Stimulated activated CD8-positive, alpha-beta memory T cell treated with anti-CD3 and anti-CD28 coated beads, Interleukin-12 subunit alpha, Interleukin-12 subunit beta, amount 100 ng/mL, for 24 hours (primary cell): ENCODE data around the gene GGTA1.
"Not testable (repeated sequence)": the region's sequence is repeated elsewhere in the genome, so short reads cannot be mapped to it uniquely, and the experiment has no call there.

Experiments
- DNase-seq: peaks from one replicate; pipeline ENCODE4 v3.0.0-alpha.2; 2020; ENCODE audit errors: extremely low read depth

GGTA1 gene

DNA sequence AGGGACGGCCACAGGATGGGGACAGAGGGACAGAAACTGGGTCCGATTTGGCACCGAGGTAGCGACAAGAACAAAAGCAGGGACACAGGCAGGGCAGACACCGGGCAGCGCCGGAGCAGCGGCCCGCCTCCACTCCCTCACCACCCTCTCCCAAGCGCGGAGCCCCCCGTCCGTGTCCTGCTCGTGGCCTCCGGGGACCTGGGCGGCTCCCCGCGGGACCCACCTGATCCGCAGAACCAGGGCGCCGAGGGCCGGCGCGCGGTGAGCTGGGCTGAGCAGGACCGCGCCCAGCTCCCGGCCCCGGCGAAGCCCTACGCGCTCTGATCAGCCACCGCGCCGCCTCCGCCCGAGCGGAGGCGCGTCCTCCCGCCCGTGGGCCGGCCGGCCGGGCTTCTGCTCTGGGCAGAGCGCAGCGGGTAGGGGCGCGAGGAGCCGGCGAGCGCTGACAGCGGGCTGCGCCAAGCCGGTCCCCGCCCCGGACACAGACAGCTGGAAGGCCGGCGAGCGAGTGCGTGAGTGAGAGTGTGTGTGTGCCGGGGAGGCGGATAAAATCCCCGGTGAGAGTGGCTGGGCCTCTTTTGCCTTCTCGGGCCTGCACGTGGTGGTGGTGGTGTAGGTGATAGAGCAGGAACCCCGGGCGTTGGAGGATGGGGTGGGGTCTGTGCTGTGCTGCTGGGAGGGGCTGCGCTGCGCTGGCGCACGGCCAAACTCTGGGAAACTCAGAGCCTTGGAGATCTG lies at the start of gene GGTA1:
GGTA1 (minus strand) TSS at position 418 of the 738 bp plus-strand sequence. CDS start 31,922 bp downstream, outside the sequence.
- DNase-seq = no peak

DNA sequence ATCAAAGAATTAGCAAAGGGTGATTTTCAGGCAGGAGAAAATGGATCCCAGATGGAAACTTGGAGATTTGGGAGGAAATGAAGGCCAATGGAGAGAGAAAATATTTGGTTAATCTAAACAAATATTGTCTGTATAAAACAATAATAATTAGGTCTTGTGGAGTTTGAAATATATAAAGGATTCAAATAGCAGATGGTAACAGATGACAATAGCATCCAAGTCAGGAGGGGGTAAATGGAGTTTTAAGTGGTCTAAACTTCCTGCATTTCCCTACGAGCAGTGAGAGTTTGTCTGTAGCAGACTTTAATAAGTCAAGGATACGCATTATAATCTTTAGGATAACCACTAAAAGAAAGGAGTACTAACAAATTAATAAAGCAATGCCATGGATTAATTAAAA lies 49.0 kb upstream of the GGTA1 start:
- DNase-seq = no peak

- peak; percentile 24 for DNase-seq
Observed at GRCh38 chr9:121545875-121546423, 46.3 kb upstream of the GGTA1 start.

DNA sequence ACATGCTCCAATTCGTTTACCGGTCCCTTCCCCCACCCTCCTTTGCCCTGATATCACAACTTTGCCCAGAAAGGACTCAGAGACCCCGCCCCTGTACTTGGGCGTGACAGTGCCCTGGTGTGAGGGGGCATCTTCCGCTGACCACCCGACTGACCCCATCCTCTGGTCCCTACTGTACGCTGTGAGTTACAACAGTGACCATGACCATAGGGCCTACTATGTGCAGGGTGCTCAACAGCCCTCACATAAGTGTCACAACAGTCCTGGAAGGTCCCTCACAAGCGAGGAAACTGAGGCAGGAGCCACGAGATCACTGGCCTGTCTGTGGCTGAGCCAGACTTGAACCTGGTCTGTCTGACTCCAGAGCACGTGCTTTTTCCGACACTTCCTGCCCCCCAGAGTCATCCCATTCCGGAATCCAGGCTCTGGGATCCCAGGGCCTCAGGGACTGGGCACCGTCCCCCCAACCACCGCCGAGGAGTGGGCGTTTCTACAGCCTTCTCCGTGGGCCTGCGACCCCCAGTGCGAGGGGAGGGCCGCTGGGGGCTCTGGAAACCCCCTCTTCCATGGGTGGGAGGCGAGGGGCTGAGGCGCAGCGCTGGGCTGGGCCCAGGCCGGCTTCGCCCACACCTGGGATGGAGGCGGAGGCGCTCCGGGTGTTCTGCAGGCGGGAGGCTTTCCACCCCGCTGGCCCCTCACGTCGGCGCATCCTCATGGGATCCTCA lies 45.7 kb upstream of the GGTA1 start:
- DNase-seq = no peak

DNA sequence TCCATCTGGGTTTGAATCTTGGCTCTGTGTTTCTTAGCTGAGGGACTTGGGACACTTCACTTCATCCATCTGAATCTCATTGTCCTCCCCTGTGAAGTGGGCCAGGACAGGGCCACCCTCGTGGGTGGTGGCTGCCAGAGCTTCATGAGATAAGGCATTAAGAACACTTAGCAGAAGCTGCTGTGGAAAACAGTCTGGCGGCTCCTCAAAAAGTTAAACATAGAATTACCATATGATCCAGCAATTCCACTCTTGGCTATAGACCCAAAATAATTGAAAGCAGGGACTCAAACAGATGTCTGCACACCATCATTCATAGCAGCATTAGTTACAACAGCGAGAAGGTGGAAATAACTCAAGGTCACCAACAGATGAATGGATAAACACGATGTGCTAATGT lies 42.4 kb upstream of the GGTA1 start:
- no peak for DNase-seq

- DNase-seq = no peak
Observed at GRCh38 chr9:121541256-121541655, 41.6 kb upstream of the GGTA1 start.

- no peak for DNase-seq
Observed at GRCh38 chr9:121538221-121538620, 38.6 kb upstream of the GGTA1 start.

GRCh38 chr9:121537283-121537682 lies 37.6 kb upstream of the GGTA1 start:
- no peak for DNase-seq

- DNase-seq = no peak
Observed at GRCh38 chr9:121532881-121533280, 33.2 kb upstream of the GGTA1 start.

- DNase-seq = no peak
Observed at GRCh38 chr9:121529237-121529987, 29.8 kb upstream of the GGTA1 start.

DNA sequence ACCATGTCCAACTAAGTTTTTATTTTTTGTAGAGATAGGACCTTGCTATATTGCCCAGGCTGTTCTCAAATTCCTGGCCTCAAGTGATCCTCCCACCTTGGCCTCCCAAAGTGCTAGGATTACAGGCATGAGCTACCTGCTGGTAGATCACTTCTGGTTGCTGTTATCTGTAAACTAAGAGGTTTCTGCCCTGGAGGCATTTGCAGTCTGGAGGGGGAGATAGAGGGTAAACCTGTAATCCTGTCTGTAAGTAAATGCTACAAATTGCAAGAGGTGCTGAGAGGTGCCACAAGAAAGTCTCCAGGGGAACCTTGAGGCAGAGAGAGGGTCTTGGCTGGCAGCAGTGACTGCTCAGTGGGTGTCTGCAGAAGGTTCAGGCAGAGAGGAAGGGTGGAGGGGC lies 29.0 kb upstream of the GGTA1 start:
- DNase-seq = no peak

- DNase-seq = no peak
Observed at GRCh38 chr9:121527371-121527770, 27.7 kb upstream of the GGTA1 start.

GRCh38 chr9:121519688-121520087 lies 20.0 kb upstream of the GGTA1 start:
- not testable (repeated sequence) for DNase-seq

DNA sequence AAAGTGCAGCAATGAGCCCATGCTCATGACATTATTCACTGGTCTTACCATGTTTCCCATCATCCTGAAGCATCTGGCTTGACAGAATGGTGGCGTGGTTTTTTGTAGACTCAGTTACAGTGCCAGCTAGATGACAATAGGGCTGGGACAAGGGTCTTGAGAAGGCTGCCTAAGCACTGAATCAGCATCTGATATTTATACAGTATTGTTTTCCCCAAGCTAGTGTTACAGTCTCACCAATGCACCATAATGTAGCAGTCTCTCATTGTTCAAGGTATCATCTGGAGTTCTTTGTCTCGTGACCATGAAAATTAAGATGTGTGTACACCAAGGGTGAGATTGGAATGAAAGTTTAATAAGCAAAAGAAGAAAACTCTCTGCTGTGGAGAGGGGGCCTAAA lies 19.0 kb upstream of the GGTA1 start:
- no peak for DNase-seq

- not testable (repeated sequence) for DNase-seq
Observed at GRCh38 chr9:121513166-121513565, 13.5 kb upstream of the GGTA1 start.

- no peak for DNase-seq
Observed at GRCh38 chr9:121510766-121511550, 11.3 kb upstream of the GGTA1 start.

DNA sequence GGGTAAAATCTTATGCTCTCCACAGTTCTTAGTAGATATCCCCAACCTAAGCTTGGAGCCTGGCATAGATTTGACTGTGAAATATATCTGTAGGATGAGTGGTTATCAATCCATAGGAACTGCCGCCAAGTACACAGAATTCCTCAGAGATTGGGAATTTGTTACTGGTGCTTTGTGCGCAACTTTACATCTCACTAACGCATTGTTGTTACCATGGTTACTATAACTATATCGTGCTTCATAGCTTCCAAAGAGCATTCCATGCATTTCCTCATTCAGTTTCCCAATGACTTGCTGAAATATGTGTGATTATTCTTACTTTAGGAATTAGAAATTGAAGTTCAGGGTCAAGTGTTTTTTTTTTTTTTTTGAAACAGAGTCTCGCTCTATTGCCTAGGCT lies 9.5 kb upstream of the GGTA1 start:
- no peak for DNase-seq

DNA sequence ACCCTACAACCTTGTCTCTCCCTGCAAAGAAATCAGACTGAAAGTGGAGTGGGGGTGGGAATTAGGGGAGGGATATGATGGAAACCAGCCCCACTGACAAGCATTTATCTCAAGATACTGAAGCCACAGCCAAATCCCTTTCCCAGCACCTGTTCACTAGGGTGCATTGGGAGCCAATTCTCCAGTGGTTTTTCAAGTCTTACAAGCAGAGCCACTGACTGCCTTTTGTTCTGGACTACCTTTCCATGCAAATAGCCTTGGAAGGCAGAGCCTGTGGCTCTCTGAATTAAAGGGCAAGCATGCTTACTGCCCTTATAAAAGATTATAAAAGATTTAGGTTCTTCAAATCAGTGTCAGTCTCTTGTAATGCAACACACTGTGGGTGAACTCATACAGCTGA lies 8.8 kb upstream of the GGTA1 start:
- no peak for DNase-seq

DNA sequence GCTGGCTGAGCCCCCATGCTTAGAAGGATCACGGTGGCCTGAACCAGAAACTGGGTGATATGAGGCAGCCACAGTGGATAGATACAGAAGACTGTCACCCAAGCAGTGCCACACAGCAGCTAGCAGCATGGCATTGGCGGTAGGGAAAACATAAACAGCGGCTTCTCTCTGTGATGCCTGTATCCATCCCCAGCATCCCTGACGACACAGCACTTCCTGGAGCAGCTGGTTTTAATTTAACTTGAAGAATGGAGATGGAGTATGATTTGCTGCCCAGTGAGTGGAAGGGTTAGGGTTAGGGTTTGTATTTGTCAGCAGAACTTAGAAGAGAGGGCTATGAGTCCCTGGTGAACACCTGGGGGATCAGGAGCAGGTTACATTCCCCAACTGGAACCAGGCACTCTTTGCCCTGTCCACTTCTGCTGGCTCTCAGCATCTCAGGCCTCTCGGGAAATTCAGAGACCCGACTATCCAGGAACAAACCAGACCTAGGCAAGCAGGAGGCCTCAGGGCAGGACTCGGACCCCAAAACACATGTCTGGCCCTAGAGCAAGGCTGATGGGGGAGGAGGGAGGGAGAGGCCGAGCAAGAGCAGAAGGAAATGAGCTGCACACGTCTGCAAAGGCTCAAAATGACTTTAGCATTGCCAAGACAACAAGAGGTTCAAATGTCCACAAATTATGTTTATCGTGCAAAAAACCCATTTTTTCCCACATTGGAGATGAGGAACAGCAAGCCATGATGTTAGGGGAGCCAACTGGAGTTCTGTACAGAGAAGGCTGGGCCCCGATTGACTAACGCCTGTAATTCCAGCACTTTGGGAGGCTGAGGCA lies 6.5 kb upstream of the GGTA1 start:
- no peak for DNase-seq

DNA sequence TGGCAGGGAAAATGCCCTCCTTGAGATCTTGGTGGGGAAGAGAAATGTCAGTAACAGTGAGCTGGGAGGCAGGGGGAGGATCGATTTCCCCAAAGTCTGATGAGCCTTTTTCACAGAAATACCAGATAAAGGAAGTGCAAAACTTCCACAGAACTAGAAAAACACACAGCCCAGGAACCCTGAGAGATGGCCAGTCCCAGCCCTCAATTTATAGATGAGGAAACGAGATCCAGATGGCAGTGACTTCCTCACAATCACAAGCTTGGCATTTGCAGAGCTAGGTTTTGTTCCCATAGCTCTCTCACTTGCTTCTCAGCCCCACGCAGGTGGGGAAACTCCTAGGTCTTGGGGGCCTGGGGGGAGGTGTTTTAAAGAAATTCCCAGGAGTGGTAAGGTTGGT lies 3.8 kb upstream of the GGTA1 start:
- no peak for DNase-seq

DNA sequence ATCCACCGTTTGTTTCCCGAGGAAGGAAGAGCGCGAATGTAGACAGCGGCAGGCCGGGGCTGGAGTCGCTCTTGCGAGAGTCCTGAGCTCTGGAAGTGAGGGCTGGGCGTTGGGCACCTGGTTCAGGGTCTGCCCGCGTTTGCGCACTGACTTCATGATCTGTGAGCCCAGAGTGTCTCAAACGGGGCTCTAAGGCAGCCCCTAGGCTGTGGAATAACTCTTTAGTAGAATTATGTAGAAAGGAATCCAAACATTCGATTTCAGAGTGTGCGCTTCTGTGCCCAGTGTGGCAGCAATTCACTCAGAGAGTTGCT lies 478 bp upstream of the GGTA1 start:
- no peak for DNase-seq
